Large intestine (tissue), 3 donors: ENCODE measurements around the gene PKHD1. TPM values are rescaled to one million over a fixed set of nuclear protein-coding genes. Genes with fewer than 3 reads are reported as not detected.

Experiments used
- DNase-seq, 2 donors: peaks; one replicate each; pipeline versions ENCODE4 v3.0.0 to v3.0.0-alpha.2; 2013
- H3K27ac ChIP-seq: one replicate; pipeline ENCODE4 v1.5.1; 2013; ENCODE audit warnings: low read length
- H3K27me3 ChIP-seq: 2 replicates; pipeline ENCODE4 v1.6.1; 2013; ENCODE audit warnings: low read length; ENCODE audit not compliant: control insufficient read depth, insufficient read depth
- H3K36me3 ChIP-seq: 2 replicates; pipeline ENCODE4 v1.6.1; 2013; ENCODE audit warnings: low read length; ENCODE audit not compliant: control insufficient read depth, insufficient read depth
- H3K4me1 ChIP-seq: one replicate; pipeline ENCODE4 v1.6.1; 2013; ENCODE audit warnings: low read length; ENCODE audit not compliant: control insufficient read depth, insufficient read depth
- H3K4me3 ChIP-seq: one replicate; pipeline ENCODE4 v1.5.1; 2013; ENCODE audit warnings: low read length
- H3K9me3 ChIP-seq: one replicate; pipeline ENCODE4 v1.6.1; 2013; ENCODE audit warnings: mild to moderate bottlenecking, low read depth, low read length, moderate library complexity; ENCODE audit not compliant: control insufficient read depth
- WGBS: methylation state at CpG from one replicate; pipeline ENCODE4 v1.1.5; 2013; ENCODE audit warnings: low lambda C conversion rate; ENCODE audit not compliant: insufficient coverage; 5-methylcytosine and 5-hydroxymethylcytosine counted together
- polyA plus RNA-seq: library from polyadenylated mRNA; unstranded; fragments of 120-200 nt; gene quantifications from one replicate; pipeline ENCODE4 v1.2.1, GENCODE V29; 2013

PKHD1 gene
- polyA plus RNA-seq, 1 donor, result 0.36 TPM

- H3K27ac ChIP-seq, result no peak overlapping the region
- no peaks in the 10 kb centered on the region for H3K36me3 ChIP-seq
- no peaks in the 10 kb centered on the region for H3K27me3 ChIP-seq
- no peaks in the 10 kb centered on the region for H3K9me3 ChIP-seq
- H3K4me3 ChIP-seq, result no peak overlapping the region
- no peak for DNase-seq
- no peaks in the 10 kb centered on the region for H3K4me1 ChIP-seq
- 43% methylated on average over 2 of the region's 2 CpGs for WGBS
Observed at GRCh38 chr6:51778666-51779065, 308.7 kb downstream of the PKHD1 start.

- WGBS, result 83% methylated on average over 1 of the region's 5 CpGs
- Histone ChIP-seq H3K27ac (no peak overlapping the region), H3K4me1 (no peaks in the 10 kb centered on the region), H3K9me3 (no peaks in the 10 kb centered on the region), H3K36me3 (no peaks in the 10 kb centered on the region), H3K27me3 (no peaks in the 10 kb centered on the region), H3K4me3 (no peak overlapping the region)
- DNase-seq, result no peak
Observed at GRCh38 chr6:51777618-51778017, 309.8 kb downstream of the PKHD1 start.

GRCh38 chr6:51775942-51776860 is 311.2 kb downstream of the PKHD1 start:
- Histone ChIP-seq H3K4me3 (no peak overlapping the region), H3K4me1 (no peaks in the 10 kb centered on the region), H3K36me3 (no peaks in the 10 kb centered on the region), H3K9me3 (no peaks in the 10 kb centered on the region), H3K27ac (no peak overlapping the region), H3K27me3 (no peaks in the 10 kb centered on the region)
- no peak for DNase-seq

GRCh38 chr6:51768087-51768486 is 319.3 kb downstream of the PKHD1 start:
- DNase-seq, result no peak
- Histone ChIP-seq H3K4me1 (no peaks in the 10 kb centered on the region), H3K4me3 (no peak overlapping the region), H3K27ac (no peak overlapping the region), H3K27me3 (no peaks in the 10 kb centered on the region), H3K9me3 (no peaks in the 10 kb centered on the region), H3K36me3 (no peaks in the 10 kb centered on the region)

- no CpG with 5 or more reads among the region's 1 CpG for WGBS
- Histone ChIP-seq H3K9me3 (no peaks in the 10 kb centered on the region), H3K36me3 (no peaks in the 10 kb centered on the region), H3K4me3 (no peak overlapping the region), H3K27ac (no peak overlapping the region), H3K4me1 (no peaks in the 10 kb centered on the region), H3K27me3 (no peaks in the 10 kb centered on the region)
- DNase-seq, result no peak
Observed at GRCh38 chr6:51765230-51765629, 322.2 kb downstream of the PKHD1 start.

GRCh38 chr6:51753635-51754034 is 333.8 kb downstream of the PKHD1 start:
- Histone ChIP-seq H3K36me3 (no peaks in the 10 kb centered on the region), H3K27me3 (no peaks in the 10 kb centered on the region), H3K4me3 (no peak overlapping the region), H3K9me3 (no peaks in the 10 kb centered on the region), H3K27ac (no peak overlapping the region), H3K4me1 (no peaks in the 10 kb centered on the region)
- WGBS, result no CpG with 5 or more reads among the region's 6 CpGs
- DNase-seq, result no peak

GRCh38 chr6:51743999-51744398 is 343.4 kb downstream of the PKHD1 start:
- Histone ChIP-seq H3K9me3 (no peaks in the 10 kb centered on the region), H3K4me3 (no peak overlapping the region), H3K4me1 (no peaks in the 10 kb centered on the region), H3K27me3 (no peaks in the 10 kb centered on the region), H3K27ac (no peak overlapping the region), H3K36me3 (no peaks in the 10 kb centered on the region)
- no CpG with 5 or more reads among the region's 2 CpGs for WGBS
- no peak for DNase-seq

GRCh38 chr6:51740658-51741057 is 346.8 kb downstream of the PKHD1 start:
- Histone ChIP-seq H3K9me3 (no peaks in the 10 kb centered on the region), H3K4me3 (no peak overlapping the region), H3K36me3 (no peaks in the 10 kb centered on the region), H3K27ac (no peak overlapping the region), H3K4me1 (no peaks in the 10 kb centered on the region), H3K27me3 (no peaks in the 10 kb centered on the region)
- no CpG with 5 or more reads among the region's 2 CpGs for WGBS
- DNase-seq, result no peak

GRCh38 chr6:51738614-51739013 is 348.8 kb downstream of the PKHD1 start:
- no peaks in the 10 kb centered on the region for H3K27me3 ChIP-seq
- no peaks in the 10 kb centered on the region for H3K4me1 ChIP-seq
- H3K27ac ChIP-seq, result no peak overlapping the region
- peak in 1 of 2 donors; percentile 8 for DNase-seq
- H3K9me3 ChIP-seq, result no peaks in the 10 kb centered on the region
- no CpG with 5 or more reads among the region's 1 CpG for WGBS
- H3K36me3 ChIP-seq, result no peaks in the 10 kb centered on the region
- H3K4me3 ChIP-seq, result no peak overlapping the region

GRCh38 chr6:51737580-51738360 is 349.6 kb downstream of the PKHD1 start:
- no peaks in the 10 kb centered on the region for H3K9me3 ChIP-seq
- no peak overlapping the region for H3K27ac ChIP-seq
- DNase-seq, result no peak
- H3K36me3 ChIP-seq, result no peaks in the 10 kb centered on the region
- no peaks in the 10 kb centered on the region for H3K27me3 ChIP-seq
- no peak overlapping the region for H3K4me3 ChIP-seq
- no peaks in the 10 kb centered on the region for H3K4me1 ChIP-seq
- no CpG with 5 or more reads among the region's 6 CpGs for WGBS
